Naive thymus-derived CD4-positive, alpha-beta T cell (primary cell): ENCODE results near the gene WAS. TPM values are rescaled to one million over a fixed set of nuclear protein-coding genes. Genes with fewer than 3 reads are reported as not detected.
"Not testable (repeated sequence)": the region's sequence is repeated elsewhere in the genome, so short reads cannot be mapped to it uniquely, and the experiment has no call there.

ENCODE experiments used
- ATAC-seq: fragments of 150-1000 bp; cut with Tn5 transposase; 2 replicates; pipeline ENCODE4 v1.10.0; 2021; ENCODE audit warnings: mild to moderate bottlenecking, moderate library complexity
- CTCF ChIA-PET: fragments of 350-600 bp; sonication (Branson Sonifier 250); formaldehyde crosslinking; loops from one replicate; lab custom pipeline; 2021; ENCODE audit warnings: antibody characterized with exemption; lab: Charles Lee
- POLR2A ChIA-PET: fragments of 350-600 bp; sonication (Branson Sonifier 250); formaldehyde crosslinking; loops from one replicate; lab custom pipeline; 2021; ENCODE audit warnings: antibody characterized with exemption, inconsistent platforms; lab: Charles Lee
- DNase-seq, 9 donors: peaks; one replicate each; pipeline versions ENCODE4 v3.0.0 to v3.0.0-alpha.2; 2020 to 2022; ENCODE audit warnings: mixed read lengths in 1 of 9
- H3K27ac ChIP-seq: one replicate; pipeline ENCODE4 v1.7.0; 2013; ENCODE audit warnings: mild to moderate bottlenecking, low read depth, low read length, moderate library complexity
- H3K27me3 ChIP-seq, 2 donors: one replicate each; pipeline ENCODE4 v1.7.0; 2013; ENCODE audit warnings: low read length in 2 of 2, mild to moderate bottlenecking in 2 of 2, moderate library complexity in 2 of 2; ENCODE audit not compliant: control insufficient read depth in 2 of 2, insufficient read depth in 2 of 2
- H3K36me3 ChIP-seq, 3 experiments: 1 replicate in 2 of 3; 2 replicates in 1 of 3; pipeline ENCODE4 v1.7.0; 2013; ENCODE audit warnings: low read length in 3 of 3, mild to moderate bottlenecking in 3 of 3, moderate library complexity in 1 of 3; ENCODE audit not compliant: insufficient read depth in 3 of 3, control insufficient read depth in 2 of 3
- H3K4me1 ChIP-seq, 2 donors: one replicate each; pipeline ENCODE4 v1.7.0; 2013; ENCODE audit warnings: low read length in 2 of 2, mild to moderate bottlenecking in 2 of 2, moderate library complexity in 1 of 2; ENCODE audit not compliant: control insufficient read depth in 2 of 2, insufficient read depth in 2 of 2
- H3K4me3 ChIP-seq: 2 replicates; pipeline ENCODE4 v1.7.0; 2013; ENCODE audit warnings: mild to moderate bottlenecking, low read length
- H3K9me3 ChIP-seq, 3 experiments: 1 replicate in 2 of 3; 2 replicates in 1 of 3; pipeline ENCODE4 v1.7.0; 2013; ENCODE audit warnings: low read length in 3 of 3; ENCODE audit not compliant: control insufficient read depth in 2 of 3
- H3K27ac Mint-ChIP-seq, 9 donors: one replicate each; pipeline ENCODE4 v1.8.0; 2020 to 2022; ENCODE audit warnings: mixed read lengths in 9 of 9, mild to moderate bottlenecking in 8 of 9, moderate library complexity in 5 of 9, inconsistent platforms in 2 of 9
- H3K27me3 Mint-ChIP-seq, 5 donors: one replicate each; pipeline ENCODE4 v1.8.0; 2021 to 2022; ENCODE audit warnings: mixed read lengths in 5 of 5, mild to moderate bottlenecking in 1 of 5
- H3K36me3 Mint-ChIP-seq, 5 donors: one replicate each; pipeline ENCODE4 v1.8.0; 2020 to 2022; ENCODE audit warnings: mixed read lengths in 5 of 5, mild to moderate bottlenecking in 3 of 5, inconsistent platforms in 1 of 5
- H3K4me1 Mint-ChIP-seq, 7 donors: one replicate each; pipeline ENCODE4 v1.8.0; 2020 to 2022; ENCODE audit warnings: mixed read lengths in 7 of 7, mild to moderate bottlenecking in 3 of 7, inconsistent platforms in 1 of 7
- H3K4me3 Mint-ChIP-seq, 10 donors: one replicate each; pipeline ENCODE4 v1.8.0; 2020 to 2022; ENCODE audit warnings: mild to moderate bottlenecking in 10 of 10, mixed read lengths in 10 of 10, moderate library complexity in 6 of 10, inconsistent platforms in 2 of 10
- H3K9me3 Mint-ChIP-seq, 11 donors: one replicate each; pipeline ENCODE4 v1.8.0; 2020 to 2022; ENCODE audit warnings: mixed read lengths in 11 of 11, mild to moderate bottlenecking in 4 of 11, inconsistent platforms in 1 of 11, moderate library complexity in 1 of 11
- intact Hi-C, 2 donors: fragments of 100-400 bp; cut with micrococcal nuclease; formaldehyde crosslinking; loops; one replicate each; pipeline ENCODE4 v1.15.1; 2023
- polyA plus RNA-seq, 2 donors: library from polyadenylated mRNA; unstranded; fragments of 300-500 nt; fragmentation: Illumina TruSeq; gene quantifications; one replicate each; pipeline ENCODE4 v1.2.3, GENCODE V29; 2021
- total RNA-seq, 6 experiments: library from RNA in 5 of 6; stranded (reverse) in 5 of 6; gene quantifications; 1 replicate in 5 of 6; 2 replicates in 1 of 6; pipeline ENCODE4 v1.2.3 and lab custom pipeline; 2021 to 2026

The WAS gene
- total and polyA plus RNA-seq, 7 experiments from 2014 or later = 18.6 to 164 (median 101) TPM

DNA sequence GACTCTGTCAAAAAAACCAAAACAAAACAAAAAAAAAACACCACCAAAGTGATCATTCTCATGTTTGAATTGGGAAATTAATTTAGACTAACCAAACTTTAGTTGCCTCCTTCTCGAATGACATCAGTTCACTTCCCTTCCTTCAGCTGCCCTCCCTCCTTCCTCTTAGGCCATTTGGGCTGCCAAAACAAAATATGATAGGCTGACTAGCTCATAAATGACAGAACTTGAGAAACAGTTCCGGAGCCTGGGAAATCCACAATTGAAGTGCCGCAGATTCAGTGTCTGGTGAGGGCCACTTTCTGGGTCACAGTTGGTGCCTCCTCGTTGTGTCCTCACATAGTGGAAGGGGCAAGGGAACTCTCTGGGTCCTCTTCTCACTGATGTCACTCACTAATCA lies 16.1 kb upstream of the WAS start:
- ATAC-seq (peak; percentile 57), DNase-seq (no peak)
- no peaks in the 10 kb centered on the region for H3K9me3 ChIP-seq
- no peaks in the 10 kb centered on the region for H3K27me3 ChIP-seq
- H3K4me1 Mint-ChIP-seq = peaks cover 0 to 1% (median 0%) of the 10 kb centered on the region in 7 donors
- CTCF ChIA-PET = no interaction called here
- no peaks in the 10 kb centered on the region for H3K4me1 ChIP-seq
- no peaks in the 10 kb centered on the region for H3K9me3 Mint-ChIP-seq
- H3K27ac Mint-ChIP-seq = no peak overlapping the region
- H3K27ac ChIP-seq = no peak overlapping the region
- H3K4me3 Mint-ChIP-seq = no peak overlapping the region
- intact Hi-C loops = no loop called here
- H3K36me3 Mint-ChIP-seq = no peaks in the 10 kb centered on the region
- no peaks in the 10 kb centered on the region for H3K27me3 Mint-ChIP-seq
- no peak overlapping the region for H3K4me3 ChIP-seq
- POLR2A ChIA-PET = no interaction called here
- H3K36me3 ChIP-seq = no peaks in the 10 kb centered on the region

DNA sequence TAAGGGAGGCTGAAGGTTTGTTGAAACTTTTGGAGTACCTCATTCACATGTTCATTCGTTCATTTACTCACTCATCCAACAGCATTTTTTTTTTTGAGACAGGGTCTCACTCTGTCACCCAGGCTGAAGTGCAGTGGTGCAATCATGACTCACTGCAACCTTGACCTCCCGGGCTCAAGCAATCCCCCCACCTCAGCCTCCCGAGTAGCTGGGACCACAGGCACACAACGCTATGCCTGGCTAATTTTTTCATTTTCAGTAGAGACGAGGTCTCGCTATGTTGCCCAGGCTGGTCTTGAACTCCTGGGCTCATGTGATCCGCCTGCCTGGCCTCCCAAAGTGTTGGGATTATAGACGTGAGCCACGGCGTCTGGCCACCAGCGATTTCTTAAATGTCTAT lies 15.4 kb upstream of the WAS start:
- DNase-seq, POLR2A ChIA-PET, H3K4me3 Mint-ChIP-seq, CTCF ChIA-PET, H3K9me3 ChIP-seq, H3K27ac Mint-ChIP-seq, H3K4me1 ChIP-seq, ATAC-seq, H3K27me3 Mint-ChIP-seq, H3K27me3 ChIP-seq, H3K27ac ChIP-seq, H3K36me3 Mint-ChIP-seq, H3K9me3 Mint-ChIP-seq, intact Hi-C loops, H3K4me3 ChIP-seq, H3K4me1 Mint-ChIP-seq, H3K36me3 ChIP-seq: not testable (repeated sequence)

DNA sequence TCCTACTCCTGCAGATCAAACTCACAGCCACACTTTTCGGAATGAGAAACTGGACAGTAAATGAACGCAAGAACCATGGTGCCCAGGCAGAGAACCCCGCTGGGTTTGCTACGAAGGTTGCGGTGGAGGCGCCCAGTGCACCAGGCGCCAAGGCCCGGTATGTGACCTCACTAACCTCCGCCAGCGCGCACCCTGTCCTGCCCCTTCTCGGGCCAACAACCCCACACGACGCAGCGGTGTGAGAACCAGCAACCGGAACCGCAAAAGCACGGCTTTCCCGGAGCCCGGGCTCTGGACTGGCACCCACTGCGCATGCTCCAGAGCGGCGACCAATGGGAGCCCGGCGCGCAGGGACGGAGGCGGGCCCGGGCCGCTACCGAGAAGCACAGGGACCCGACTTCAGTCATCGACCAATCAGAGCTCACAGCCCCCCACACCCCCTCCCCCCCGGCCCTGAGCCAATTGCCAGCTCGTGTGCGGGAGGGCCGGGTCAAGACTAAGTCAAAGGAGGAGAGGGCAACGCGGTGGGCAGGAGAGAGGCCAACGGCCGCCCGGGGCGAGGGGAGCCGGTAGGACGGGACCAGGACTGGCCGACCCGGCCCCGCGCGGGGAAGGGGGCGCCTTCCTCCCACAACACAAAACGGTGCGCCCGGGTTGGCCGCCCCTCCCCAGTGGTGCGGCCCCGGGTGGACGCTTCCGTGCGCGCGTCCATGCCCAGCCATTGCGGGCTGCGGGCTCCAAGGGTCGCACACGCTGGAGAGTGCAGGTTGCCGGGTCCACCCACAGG lies 7.3 kb upstream of the WAS start:
- peaks cover 0 to 3% (median 0%) of the 10 kb centered on the region in 3 experiments for H3K36me3 ChIP-seq
- peak; percentile 98 for ATAC-seq
- DNase-seq = peak; percentile 74 to 89 (median 88)
- Mint-ChIP-seq H3K4me3 (peak overlapping the region; percentile 88 to 94 (median 92)), H3K4me1 (peaks cover 6 to 26% (median 22%) of the 10 kb centered on the region in 7 donors), H3K27ac (peak overlapping the region; percentile 82 to 95 (median 90)), H3K9me3 (no peaks in the 10 kb centered on the region), H3K27me3 (no peaks in the 10 kb centered on the region), H3K36me3 (peaks cover 0 to 4% (median 0%) of the 10 kb centered on the region in 5 donors)
- peak overlapping the region; percentile 90 for H3K27ac ChIP-seq
- H3K4me3 ChIP-seq = peak overlapping the region; percentile 77
- no peaks in the 10 kb centered on the region for H3K27me3 ChIP-seq
- no peaks in the 10 kb centered on the region for H3K9me3 ChIP-seq
- intact Hi-C loops = loop anchor here (1.0 to 5.0 kb wide), 8 partner anchors 20 to 235 kb away; partner anchors contain the start of genes HDAC6 (in 2 of the 2), SUV39H1 (in 2 of the 2) and SLC35A2 (in 1 of the 2)
- POLR2A ChIA-PET = interaction anchor here (0.6 to 2.1 kb wide), 8 partner anchors 9 to 282 kb away, joined by 3 to 12 read pairs (median 5); partner anchors contain the start of gene HDAC6
- CTCF ChIA-PET = interaction anchor here (1.1 kb wide), 1 partner anchor 214 kb away, joined by 3 read pairs; no protein-coding TSS in a partner anchor
- H3K4me1 ChIP-seq = no peaks in the 10 kb centered on the region

- peak overlapping the region; percentile 86 to 94 (median 92) for H3K4me3 Mint-ChIP-seq
- intact Hi-C loops = loop anchor here (1.0 to 5.0 kb wide), 8 partner anchors 19 to 234 kb away; partner anchors contain the start of genes HDAC6 (in 2 of the 2), SUV39H1 (in 2 of the 2) and SLC35A2 (in 1 of the 2)
- no peaks in the 10 kb centered on the region for H3K27me3 Mint-ChIP-seq
- ChIA-PET POLR2A (interaction anchor here (1.0 to 2.1 kb wide), 7 partner anchors 8 to 281 kb away, joined by 3 to 12 read pairs (median 6); partner anchors contain the start of gene HDAC6), CTCF (interaction anchor here (1.1 kb wide), 1 partner anchor 214 kb away, joined by 3 read pairs; no protein-coding TSS in a partner anchor)
- DNase-seq (peak in 2 of 9 donors; percentile 16 to 17), ATAC-seq (peak; percentile 5)
- H3K36me3 Mint-ChIP-seq = peaks cover 0 to 4% (median 0%) of the 10 kb centered on the region in 5 donors
- no peaks in the 10 kb centered on the region for H3K4me1 ChIP-seq
- peak overlapping the region; percentile 77 for H3K4me3 ChIP-seq
- no peaks in the 10 kb centered on the region for H3K27me3 ChIP-seq
- peak overlapping the region; percentile 90 for H3K27ac ChIP-seq
- peak overlapping the region in 8 of 9 donors; percentile 63 to 95 (median 88) for H3K27ac Mint-ChIP-seq
- H3K36me3 ChIP-seq = peaks cover 0 to 3% (median 0%) of the 10 kb centered on the region in 3 experiments
- no peaks in the 10 kb centered on the region for H3K9me3 ChIP-seq
- H3K4me1 Mint-ChIP-seq = peaks cover 6 to 26% (median 22%) of the 10 kb centered on the region in 7 donors
- H3K9me3 Mint-ChIP-seq = no peaks in the 10 kb centered on the region
Observed at GRCh38 chrX:48676893-48677270, 6.7 kb upstream of the WAS start.

GRCh38 chrX:48677516-48677915 lies 6.1 kb upstream of the WAS start:
- Histone ChIP-seq H3K27me3 (no peaks in the 10 kb centered on the region), H3K36me3 (peaks cover 0 to 3% (median 0%) of the 10 kb centered on the region in 3 experiments), H3K4me1 (no peaks in the 10 kb centered on the region), H3K4me3 (no peak overlapping the region), H3K9me3 (no peaks in the 10 kb centered on the region), H3K27ac (peak overlapping the region; percentile 90)
- intact Hi-C loops = loop anchor here in 1 of 2 donors (2.0 to 5.0 kb wide), 3 partner anchors 19 to 125 kb away; partner anchors contain the start of genes HDAC6 and SUV39H1
- ChIA-PET CTCF (no interaction called here), POLR2A (interaction anchor here (1.5 to 2.1 kb wide), 3 partner anchors 18 to 281 kb away, joined by 4 to 10 read pairs (median 6); no protein-coding TSS in a partner anchor)
- DNase-seq = no peak
- H3K27ac Mint-ChIP-seq = peak overlapping the region in 8 of 9 donors; percentile 63 to 95 (median 88)
- no peak for ATAC-seq
- peaks cover 0 to 4% (median 0%) of the 10 kb centered on the region in 5 donors for H3K36me3 Mint-ChIP-seq
- peaks cover 6 to 31% (median 26%) of the 10 kb centered on the region in 7 donors for H3K4me1 Mint-ChIP-seq
- H3K4me3 Mint-ChIP-seq = peak overlapping the region; percentile 86 to 94 (median 92)
- H3K9me3 Mint-ChIP-seq = no peaks in the 10 kb centered on the region
- H3K27me3 Mint-ChIP-seq = no peaks in the 10 kb centered on the region

DNA sequence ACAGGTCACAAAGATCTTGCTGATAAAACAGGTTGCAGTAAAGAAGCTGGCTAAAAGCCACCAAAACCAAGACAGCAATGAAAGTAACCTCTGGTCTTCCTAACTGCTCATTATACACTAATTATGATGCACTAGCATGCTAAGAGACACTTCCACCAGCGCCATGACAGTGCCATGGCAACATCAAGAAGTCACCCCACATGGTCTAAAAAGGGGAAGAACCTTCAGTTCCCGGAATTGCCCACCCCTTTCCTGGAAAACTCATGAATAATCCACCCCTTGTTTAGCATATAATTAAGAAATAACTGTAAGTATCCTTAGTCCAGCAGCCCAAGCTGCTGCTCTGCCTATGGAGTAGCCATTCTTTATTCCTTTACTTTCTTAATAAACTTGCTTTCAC lies 3.1 kb upstream of the WAS start:
- ChIA-PET POLR2A (interaction anchor here (0.6 to 1.0 kb wide), 3 partner anchors 10 to 57 kb away, joined by 3 read pairs; no protein-coding TSS in a partner anchor), CTCF (interaction anchor here (0.6 kb wide), 1 partner anchor 257 kb away, joined by 4 read pairs; no protein-coding TSS in a partner anchor)
- peaks cover 25 to 57% (median 50%) of the 10 kb centered on the region in 7 donors for H3K4me1 Mint-ChIP-seq
- H3K27me3 ChIP-seq, H3K27me3 Mint-ChIP-seq, H3K9me3 ChIP-seq, H3K27ac ChIP-seq, H3K4me3 ChIP-seq, ATAC-seq, H3K36me3 ChIP-seq, DNase-seq, H3K9me3 Mint-ChIP-seq: not testable (repeated sequence)
- peak overlapping the region in 1 of 10 donors; percentile 5 for H3K4me3 Mint-ChIP-seq
- peaks cover 0 to 22% (median 10%) of the 10 kb centered on the region in 5 donors for H3K36me3 Mint-ChIP-seq
- intact Hi-C loops = loop anchor here (10.0 kb wide), 2 partner anchors 86 to 206 kb away; partner anchors contain the start of genes FTSJ1 (in 1 of the 2), SLC38A5 (in 1 of the 2) and WDR13 (in 1 of the 2)
- H3K27ac Mint-ChIP-seq = peak overlapping the region in 4 of 9 donors; percentile 31 to 73 (median 53)
- H3K4me1 ChIP-seq = peaks cover 12 to 21% of the 10 kb centered on the region in 2 donors
